Measurements from ENCODE around the gene CPED1.

- no peak for TF ChIP-seq CTCF (IDR thresholded peaks at IDR 0.05)
- no peak for TF ChIP-seq ZFX (IDR thresholded peaks at IDR 0.05; ENCODE audit: borderline replicate concordance)
These were observed 144.4 kb downstream of the CPED1 start for GRCh38 chr7:121132940-121133339.

Data from 22Rv1 (cell line).